Kidney epithelial cell (primary cell): ENCODE results near the gene FAM174C. TPM values are rescaled to one million over a fixed set of nuclear protein-coding genes. Genes with fewer than 3 reads are reported as not detected.

ENCODE experiments used
- DNase-seq: peaks from one replicate; pipeline ENCODE4 v3.0.0-alpha.2; 2010; ENCODE audit warnings: low read depth
- H3K27me3 ChIP-seq: 2 replicates; pipeline ENCODE4 v1.6.0; 2011; ENCODE audit warnings: low read length; ENCODE audit not compliant: control insufficient read depth, insufficient read depth
- H3K36me3 ChIP-seq: 2 replicates; pipeline ENCODE4 v1.5.1; 2011; ENCODE audit warnings: low read length; ENCODE audit not compliant: control insufficient read depth, insufficient read depth
- H3K4me3 ChIP-seq: 2 replicates; pipeline ENCODE4 v1.5.1; 2011; ENCODE audit warnings: low read depth, mild to moderate bottlenecking, control low read depth, low read length
- CTCF ChIP-seq: IDR thresholded peaks from 2 replicates; pipeline ENCODE4 v1.5.1; 2011; ENCODE audit warnings: mild to moderate bottlenecking, moderate library complexity, low read length, control low read depth, inconsistent platforms; ENCODE audit not compliant: insufficient read depth, poor library complexity, severe bottlenecking
- total RNA-seq: library from RNA; depleted of rRNA; stranded (reverse); fragments of >200 nt; gene quantifications from 2 replicates; pipeline ENCODE4 v1.2.3, GENCODE V29; 2015

The FAM174C gene
- total RNA-seq, 1 donor from 2014 or later, result 75.0 TPM

GRCh38 chr19:1265615-1266128 lies 9.7 kb upstream of the FAM174C start:
- TF ChIP-seq CTCF, result no peak
- DNase-seq, result no peak

GRCh38 chr19:1266129-1266915 lies 9.0 kb upstream of the FAM174C start:
- H3K36me3 ChIP-seq, result no peaks in the 10 kb centered on the region
- DNase-seq, result no peak
- no peak for TF ChIP-seq CTCF
- H3K27me3 ChIP-seq, result no peaks in the 10 kb centered on the region
- H3K4me3 ChIP-seq, result peak overlapping the region; percentile 38

More at GRCh38 chr19:1265615-1266128, 9.7 kb upstream of the FAM174C start:
- H3K36me3 ChIP-seq, result no peaks in the 10 kb centered on the region
- no peaks in the 10 kb centered on the region for H3K27me3 ChIP-seq
- peak overlapping the region; percentile 38 for H3K4me3 ChIP-seq

- DNase-seq, result no peak
- peaks cover 1% of the 10 kb centered on the region for H3K36me3 ChIP-seq
- peak; percentile 75 for TF ChIP-seq CTCF
- H3K4me3 ChIP-seq, result peak overlapping the region; percentile 38
- H3K27me3 ChIP-seq, result no peaks in the 10 kb centered on the region
Observed at GRCh38 chr19:1266916-1267476, 8.3 kb upstream of the FAM174C start.

GRCh38 chr19:1267477-1268225 lies 7.7 kb upstream of the FAM174C start:
- peaks cover 3% of the 10 kb centered on the region for H3K36me3 ChIP-seq
- TF ChIP-seq CTCF, result no peak
- H3K27me3 ChIP-seq, result no peaks in the 10 kb centered on the region
- DNase-seq, result no peak
- peak overlapping the region; percentile 38 for H3K4me3 ChIP-seq

GRCh38 chr19:1268226-1269064 lies 6.9 kb upstream of the FAM174C start:
- H3K36me3 ChIP-seq, result peaks cover 4% of the 10 kb centered on the region
- no peaks in the 10 kb centered on the region for H3K27me3 ChIP-seq
- TF ChIP-seq CTCF, result no peak
- no peak for DNase-seq
- no peak overlapping the region for H3K4me3 ChIP-seq
